MM.1S (cell line): Measurements from ENCODE around the gene DEUP1.

Experiments used
- DNase-seq: peaks from one replicate; pipeline ENCODE4 v3.0.0-alpha.2; 2015
- H2AFZ ChIP-seq: fragments of 300-600 bp; sonication (generic); 2 replicates; pipeline ENCODE4 v1.6.0; 2016; ENCODE audit warnings: antibody characterized with exemption, low read length
- H3F3A ChIP-seq: fragments of 300-600 bp; sonication (generic); 2 replicates; pipeline ENCODE4 v1.6.1; 2016; ENCODE audit warnings: mild to moderate bottlenecking, antibody characterized with exemption, low read length, moderate library complexity, mixed read lengths; ENCODE audit not compliant: insufficient read depth
- H3K27ac ChIP-seq: fragments of 300-600 bp; sonication (generic); 2 replicates; pipeline ENCODE4 v1.5.1; 2016; ENCODE audit warnings: mild to moderate bottlenecking, low read length
- H3K27me3 ChIP-seq: fragments of 300-600 bp; sonication (generic); replicated peaks from 2 replicates; pipeline ENCODE4 v1.6.0; 2016; ENCODE audit warnings: low read length; ENCODE audit not compliant: insufficient read depth
- H3K36me3 ChIP-seq: fragments of 300-600 bp; sonication (generic); replicated peaks from 2 replicates; pipeline ENCODE4 v1.6.1; 2016; ENCODE audit warnings: mild to moderate bottlenecking, low read length, mixed read lengths; ENCODE audit not compliant: insufficient read depth
- H3K4me1 ChIP-seq: fragments of 300-600 bp; sonication (generic); 2 replicates; pipeline ENCODE4 v1.6.1; 2016; ENCODE audit warnings: low read length, mixed read lengths
- H3K4me2 ChIP-seq: fragments of 300-600 bp; sonication (generic); 2 replicates; pipeline ENCODE4 v1.6.0; 2016; ENCODE audit warnings: low read depth, low read length
- H3K4me3 ChIP-seq: fragments of 300-600 bp; sonication (generic); 2 replicates; pipeline ENCODE4 v1.5.1; 2016; ENCODE audit warnings: low read length, mixed read lengths
- H3K79me2 ChIP-seq: fragments of 300-600 bp; sonication (generic); 2 replicates; pipeline ENCODE4 v1.6.1; 2016; ENCODE audit warnings: mixed run types, low read length, mixed read lengths
- H3K9ac ChIP-seq: fragments of 300-600 bp; sonication (generic); 2 replicates; pipeline ENCODE4 v1.6.1; 2016; ENCODE audit warnings: low read length, mixed read lengths
- H3K9me2 ChIP-seq: fragments of 300-600 bp; sonication (generic); replicated peaks from 2 replicates; pipeline ENCODE4 v1.6.1; 2016; ENCODE audit warnings: mild to moderate bottlenecking, low read length, mixed read lengths; ENCODE audit not compliant: insufficient read depth
- H3K9me3 ChIP-seq: fragments of 300-600 bp; sonication (generic); replicated peaks from 2 replicates; pipeline ENCODE4 v1.6.1; 2016; ENCODE audit warnings: mild to moderate bottlenecking, low read length, mixed read lengths; ENCODE audit not compliant: insufficient read depth
- H4K20me1 ChIP-seq: fragments of 300-600 bp; sonication (generic); 2 replicates; pipeline ENCODE4 v1.6.1; 2016; ENCODE audit warnings: mild to moderate bottlenecking, low read length, moderate library complexity, mixed read lengths; ENCODE audit not compliant: insufficient read depth
- CTCF ChIP-seq: fragments of 300-600 bp; sonication (generic); IDR thresholded peaks from 2 replicates; pipeline ENCODE4 v1.5.1; 2016; ENCODE audit warnings: antibody characterized with exemption, low read length, mixed read lengths
- EZH2 ChIP-seq: fragments of 300-600 bp; sonication (generic); optimal IDR thresholded peaks from 2 replicates; pipeline ENCODE3; 2017; ENCODE audit warnings: low read depth, mild to moderate bottlenecking, antibody characterized with exemption, low read length, mixed read lengths
- EZH2phosphoT487 ChIP-seq: fragments of 300-600 bp; sonication (generic); IDR thresholded peaks from 2 replicates; pipeline ENCODE4 v1.6.1; 2018; ENCODE audit warnings: antibody characterized with exemption, low read length

The DEUP1 gene

GRCh38 chr11:93481696-93482095 lies 151.2 kb downstream of the DEUP1 start:
- Histone ChIP-seq H4K20me1 (no peaks in the 10 kb centered on the region), H3K36me3 (no peaks in the 10 kb centered on the region), H3K9me2 (no peaks in the 10 kb centered on the region), H3K27ac (no peak overlapping the region), H3K27me3 (no peaks in the 10 kb centered on the region), H3K79me2 (no peaks in the 10 kb centered on the region), H3K9ac (no peak overlapping the region), H3K9me3 (no peaks in the 10 kb centered on the region), H3K4me3 (no peak overlapping the region), H2AFZ (no peak overlapping the region), H3F3A (no peaks in the 10 kb centered on the region), H3K4me2 (no peak overlapping the region), H3K4me1 (no peaks in the 10 kb centered on the region)
- TF ChIP-seq EZH2 (no peak), CTCF (no peak), EZH2phosphoT487 (no peak)
- no peak for DNase-seq

DNA sequence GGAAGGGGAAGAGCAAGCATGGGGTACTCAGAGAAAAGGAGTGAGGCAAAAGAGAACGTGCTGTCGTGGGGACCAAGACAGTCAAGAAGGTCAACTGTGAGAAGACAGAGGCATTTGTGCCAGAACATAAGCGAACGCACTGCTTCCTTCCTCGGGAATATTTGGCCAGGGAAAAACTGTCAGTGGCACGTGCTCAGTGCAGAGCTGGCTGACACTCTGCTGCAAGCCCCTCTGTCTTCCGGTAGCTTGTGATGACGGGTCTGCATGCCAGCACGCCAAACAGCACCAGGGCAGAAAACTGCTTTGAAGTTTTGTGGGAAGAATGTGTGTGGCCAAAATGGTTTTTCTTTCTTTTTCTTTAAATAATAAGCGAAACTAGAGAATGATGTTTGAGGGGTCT lies 152.0 kb downstream of the DEUP1 start:
- Histone ChIP-seq H3K79me2 (no peaks in the 10 kb centered on the region), H3K36me3 (no peaks in the 10 kb centered on the region), H3F3A (no peaks in the 10 kb centered on the region), H3K27me3 (no peaks in the 10 kb centered on the region), H3K9ac (no peak overlapping the region), H3K4me3 (no peak overlapping the region), H4K20me1 (no peaks in the 10 kb centered on the region), H2AFZ (no peak overlapping the region), H3K27ac (no peak overlapping the region), H3K9me2 (no peaks in the 10 kb centered on the region), H3K4me1 (no peaks in the 10 kb centered on the region), H3K9me3 (no peaks in the 10 kb centered on the region), H3K4me2 (no peak overlapping the region)
- no peak for TF ChIP-seq CTCF
- no peak for TF ChIP-seq EZH2phosphoT487
- TF ChIP-seq EZH2: no peak
- no peak for DNase-seq

DNA sequence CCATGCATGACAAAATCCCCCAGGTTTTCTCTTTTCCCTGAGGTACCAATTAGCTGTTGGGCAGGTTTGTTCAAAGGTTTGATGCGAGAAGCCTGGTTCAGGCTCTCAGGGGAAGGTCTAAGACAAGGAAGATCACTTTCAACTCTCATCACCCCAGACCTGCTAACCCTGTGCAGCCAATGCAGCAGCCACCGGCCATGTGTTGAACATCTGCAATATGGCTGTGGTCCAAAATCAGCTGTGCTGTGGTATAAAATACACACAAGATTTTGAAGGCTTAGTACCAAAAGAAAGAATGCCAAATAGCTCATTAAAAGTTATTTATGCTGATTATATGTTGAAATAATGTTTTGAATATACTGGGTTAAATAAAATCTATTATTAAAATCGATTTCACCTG lies 154.2 kb downstream of the DEUP1 start:
- H3K4me3 ChIP-seq: no peak overlapping the region
- no peak overlapping the region for H2AFZ ChIP-seq
- H3K36me3 ChIP-seq: no peaks in the 10 kb centered on the region
- H3K27ac ChIP-seq: no peak overlapping the region
- H3K27me3 ChIP-seq: no peaks in the 10 kb centered on the region
- no peaks in the 10 kb centered on the region for H3K79me2 ChIP-seq
- H3K9ac ChIP-seq: no peak overlapping the region
- H3K4me2 ChIP-seq: no peak overlapping the region
- H4K20me1 ChIP-seq: no peaks in the 10 kb centered on the region
- no peaks in the 10 kb centered on the region for H3F3A ChIP-seq
- no peaks in the 10 kb centered on the region for H3K9me2 ChIP-seq
- H3K9me3 ChIP-seq: no peaks in the 10 kb centered on the region
- H3K4me1 ChIP-seq: no peaks in the 10 kb centered on the region
- no peak for TF ChIP-seq EZH2
- TF ChIP-seq CTCF: no peak
- TF ChIP-seq EZH2phosphoT487: no peak
- no peak for DNase-seq

- Histone ChIP-seq H3K27me3 (no peaks in the 10 kb centered on the region), H3K9ac (no peak overlapping the region), H3K9me3 (no peaks in the 10 kb centered on the region), H3K4me3 (no peak overlapping the region), H3K36me3 (no peaks in the 10 kb centered on the region), H3K9me2 (no peaks in the 10 kb centered on the region), H2AFZ (no peak overlapping the region), H3K27ac (no peak overlapping the region), H4K20me1 (no peaks in the 10 kb centered on the region), H3K4me2 (no peak overlapping the region), H3F3A (no peaks in the 10 kb centered on the region), H3K79me2 (no peaks in the 10 kb centered on the region), H3K4me1 (no peaks in the 10 kb centered on the region)
- TF ChIP-seq EZH2phosphoT487 (no peak), EZH2 (no peak), CTCF (no peak)
- no peak for DNase-seq
These were observed 155.4 kb downstream of the DEUP1 start for GRCh38 chr11:93485983-93486382.
